T-helper 1 cell (primary cell): ENCODE results near the gene NRCAM.

Source experiments
- DNase-seq, 5 donors: peaks; one replicate each; pipeline ENCODE4 v3.0.0-alpha.2; 2012 to 2020

Gene NRCAM

GRCh38 chr7:108457871-108458270 is 1.6 kb upstream of the NRCAM start:
- DNase-seq = no peak

- DNase-seq = no peak
These were observed 757 bp upstream of the NRCAM start for GRCh38 chr7:108456845-108457540.

GRCh38 chr7:108455551-108455997 is 662 bp downstream of the NRCAM start:
- no peak for DNase-seq

- DNase-seq = no peak
These were observed 1.3 kb downstream of the NRCAM start for GRCh38 chr7:108454674-108455550.

GRCh38 chr7:108454317-108454673 is 1.9 kb downstream of the NRCAM start:
- DNase-seq = no peak

GRCh38 chr7:108453320-108453719 is 2.9 kb downstream of the NRCAM start:
- DNase-seq = no peak

- DNase-seq = no peak
These were observed 3.5 kb downstream of the NRCAM start for GRCh38 chr7:108452707-108453106.

- DNase-seq = no peak
These were observed 4.9 kb downstream of the NRCAM start for GRCh38 chr7:108451296-108451848.

GRCh38 chr7:108450160-108450559 is 6.1 kb downstream of the NRCAM start:
- no peak for DNase-seq

- no peak for DNase-seq
These were observed 6.7 kb downstream of the NRCAM start for GRCh38 chr7:108449521-108449920.

GRCh38 chr7:108448584-108449505 is 7.4 kb downstream of the NRCAM start:
- no peak for DNase-seq

- no peak for DNase-seq
These were observed 14.1 kb downstream of the NRCAM start for GRCh38 chr7:108442039-108442568.

- no peak for DNase-seq
These were observed 14.8 kb downstream of the NRCAM start for GRCh38 chr7:108441392-108441955.

GRCh38 chr7:108440613-108441012 is 15.6 kb downstream of the NRCAM start:
- DNase-seq = no peak

- DNase-seq = no peak
These were observed 19.3 kb downstream of the NRCAM start for GRCh38 chr7:108436906-108437305.

GRCh38 chr7:108434010-108434409 is 22.2 kb downstream of the NRCAM start:
- DNase-seq = no peak

GRCh38 chr7:108431099-108431498 is 25.1 kb downstream of the NRCAM start:
- DNase-seq = no peak

GRCh38 chr7:108430664-108431063 is 25.6 kb downstream of the NRCAM start:
- DNase-seq = no peak

GRCh38 chr7:108427766-108428165 is 28.5 kb downstream of the NRCAM start:
- DNase-seq = no peak

GRCh38 chr7:108425714-108426275 is 30.4 kb downstream of the NRCAM start:
- DNase-seq = no peak

GRCh38 chr7:108424013-108424412 is 32.2 kb downstream of the NRCAM start:
- no peak for DNase-seq
